Mononuclear cell (primary cell): ENCODE data around the gene OR6N2. TPM values are rescaled to one million over a fixed set of nuclear protein-coding genes. Genes with fewer than 3 reads are reported as not detected.

Source experiments
- H3K27me3 ChIP-seq: 2 replicates; pipeline ENCODE4 v1.6.0; 2011; ENCODE audit warnings: low read length, control low read depth; ENCODE audit not compliant: insufficient read depth
- H3K4me1 ChIP-seq: 2 replicates; pipeline ENCODE4 v1.5.1; 2011; ENCODE audit warnings: mild to moderate bottlenecking, low read length, control low read depth; ENCODE audit not compliant: insufficient read depth
- H3K4me3 ChIP-seq: 2 replicates; pipeline ENCODE4 v1.5.1; 2011; ENCODE audit warnings: mild to moderate bottlenecking, low read length, moderate library complexity
- H3K9me3 ChIP-seq: 2 replicates; pipeline ENCODE4 v1.5.1; 2011; ENCODE audit warnings: low read depth, mild to moderate bottlenecking, control low read depth, low read length
- total RNA-seq: library from RNA; depleted of rRNA; stranded (reverse); fragments of >200 nt; gene quantifications from one replicate; pipeline ENCODE4 v1.2.3, GENCODE V29; 2012

The OR6N2 gene
- not detected for total RNA-seq

DNA sequence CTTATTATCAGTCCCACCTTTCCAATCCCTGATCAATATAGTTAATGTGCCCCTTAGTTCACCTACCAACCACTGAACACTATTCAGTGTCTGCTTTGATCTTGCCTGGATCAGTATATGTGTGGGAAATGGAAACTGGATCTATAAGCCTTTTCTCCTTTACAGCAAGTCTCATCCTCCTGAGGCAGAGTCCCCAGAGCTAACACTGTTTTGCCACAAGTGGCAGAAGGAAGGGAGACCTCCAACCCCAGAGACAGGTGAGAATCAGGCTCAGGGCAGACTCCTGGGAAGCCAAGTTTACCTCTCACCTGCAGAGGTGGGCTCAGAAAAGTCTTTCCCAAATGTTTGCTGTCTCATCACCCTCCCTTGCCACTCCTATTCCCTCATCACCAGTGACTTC lies at the start of gene OR6N2:
OR6N2 (minus strand) TSS at position 101 of the 400 bp plus-strand sequence. CDS start 3,569 bp downstream, outside the sequence.
- H3K4me1 ChIP-seq, result peaks cover 3% of the 10 kb centered on the region
- H3K9me3 ChIP-seq, result no peaks in the 10 kb centered on the region
- H3K27me3 ChIP-seq, result no peaks in the 10 kb centered on the region
- H3K4me3 ChIP-seq, result no peak within 1 kb of the TSS

DNA sequence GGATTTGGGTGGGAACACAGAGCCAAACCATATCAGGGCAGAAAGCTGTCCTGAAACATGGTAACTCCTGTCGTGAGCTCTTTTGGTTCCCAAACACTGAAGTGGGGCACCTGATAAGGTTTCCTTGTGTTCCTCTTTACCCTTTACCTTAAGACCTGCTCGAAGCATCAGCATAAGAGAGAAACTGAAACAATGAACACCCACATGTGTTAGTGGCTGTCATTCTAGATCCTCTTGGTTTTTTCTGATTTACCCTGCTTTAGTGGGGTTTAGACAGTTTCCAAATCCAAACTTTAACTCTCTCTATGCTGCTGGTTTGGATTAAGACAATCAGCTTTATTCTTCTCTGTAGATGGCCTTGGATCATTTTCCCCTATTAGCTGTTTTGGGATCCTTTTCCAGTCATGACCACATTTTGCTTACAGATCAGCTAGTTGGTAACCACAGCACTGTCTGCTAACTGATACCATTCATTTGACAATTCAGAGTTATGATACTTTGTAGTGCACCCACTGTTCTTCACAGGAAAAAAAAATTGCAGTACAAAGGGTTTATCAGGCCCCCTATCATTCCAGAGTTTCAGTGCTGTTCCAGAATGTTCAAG lies 49.2 kb upstream of the OR6N2 start:
- Histone ChIP-seq H3K9me3 (no peaks in the 10 kb centered on the region), H3K4me1 (peaks cover 16% of the 10 kb centered on the region), H3K27me3 (no peaks in the 10 kb centered on the region), H3K4me3 (no peak overlapping the region)

DNA sequence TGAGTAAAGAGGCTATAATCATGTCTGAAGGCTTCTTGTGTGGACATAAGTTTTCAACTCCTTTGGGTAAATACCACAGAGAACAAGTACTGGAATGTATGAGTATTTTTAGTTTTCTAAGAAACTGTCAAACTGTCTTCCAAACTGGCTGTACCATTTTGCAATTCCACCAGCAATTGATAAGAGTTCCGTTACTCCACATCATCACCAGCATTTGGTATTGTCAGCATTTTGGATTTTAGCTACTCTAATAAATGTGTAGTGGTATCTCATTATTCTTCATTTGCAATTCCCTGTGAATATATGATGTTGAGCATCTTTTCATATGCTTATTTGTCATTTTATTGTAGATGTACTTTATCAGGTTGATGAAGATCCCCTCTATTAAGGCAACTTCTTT lies 40.7 kb upstream of the OR6N2 start:
- Histone ChIP-seq H3K27me3 (peaks cover 3% of the 10 kb centered on the region), H3K4me1 (peaks cover 39% of the 10 kb centered on the region), H3K9me3 (no peaks in the 10 kb centered on the region), H3K4me3 (no peak overlapping the region)

DNA sequence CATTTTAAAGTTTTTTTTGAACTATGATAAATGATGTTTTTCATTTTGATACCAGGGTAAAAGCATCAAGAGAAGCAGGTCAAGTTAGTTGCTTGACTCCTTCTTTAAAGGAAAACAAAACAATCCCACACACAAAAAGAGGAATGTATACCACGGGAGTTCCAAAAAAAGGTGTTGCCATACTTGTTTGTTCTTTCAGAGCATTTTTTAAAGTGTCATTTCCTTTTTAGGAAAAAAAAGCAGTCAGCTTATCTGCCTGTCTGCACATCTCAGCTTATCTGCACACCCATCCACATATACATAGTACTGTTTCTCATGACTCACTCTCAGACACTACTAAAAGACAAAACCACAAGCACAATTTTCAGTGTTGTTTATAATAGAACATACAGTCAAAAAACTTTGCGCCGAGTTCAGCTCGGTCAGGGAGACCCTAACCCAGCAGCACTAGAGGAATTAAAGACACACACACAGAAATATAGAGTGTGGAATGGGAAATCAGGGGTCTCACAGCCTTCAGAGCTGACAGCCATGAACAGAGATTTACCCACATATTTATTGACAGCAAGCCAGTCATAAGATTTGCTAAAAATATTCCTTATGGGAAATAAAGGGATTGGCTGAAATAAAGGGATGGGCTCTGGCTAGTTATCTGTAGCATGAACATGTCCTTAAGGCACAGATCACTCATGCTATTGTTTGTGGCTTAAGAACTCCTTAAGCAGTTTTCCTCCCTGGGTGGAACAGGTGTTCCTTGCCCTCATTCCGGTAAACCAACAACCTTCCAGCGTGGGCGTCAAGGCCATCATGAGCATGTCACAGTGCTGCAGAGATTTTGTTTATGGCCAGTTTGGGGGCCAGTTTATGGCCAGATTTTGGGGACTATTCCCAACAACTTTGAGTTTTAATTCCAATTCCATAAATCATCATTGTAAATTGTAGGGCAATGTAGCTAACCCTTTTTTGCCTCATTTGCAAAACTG lies 38.7 kb upstream of the OR6N2 start:
- Histone ChIP-seq H3K4me1 (peaks cover 47% of the 10 kb centered on the region), H3K27me3 (peaks cover 3% of the 10 kb centered on the region), H3K9me3 (no peaks in the 10 kb centered on the region), H3K4me3 (no peak overlapping the region)

GRCh38 chr1:158818975-158819431 lies 38.0 kb upstream of the OR6N2 start:
- H3K9me3 ChIP-seq, result no peaks in the 10 kb centered on the region
- H3K27me3 ChIP-seq, result peaks cover 3% of the 10 kb centered on the region
- H3K4me3 ChIP-seq, result no peak overlapping the region
- peaks cover 51% of the 10 kb centered on the region for H3K4me1 ChIP-seq

DNA sequence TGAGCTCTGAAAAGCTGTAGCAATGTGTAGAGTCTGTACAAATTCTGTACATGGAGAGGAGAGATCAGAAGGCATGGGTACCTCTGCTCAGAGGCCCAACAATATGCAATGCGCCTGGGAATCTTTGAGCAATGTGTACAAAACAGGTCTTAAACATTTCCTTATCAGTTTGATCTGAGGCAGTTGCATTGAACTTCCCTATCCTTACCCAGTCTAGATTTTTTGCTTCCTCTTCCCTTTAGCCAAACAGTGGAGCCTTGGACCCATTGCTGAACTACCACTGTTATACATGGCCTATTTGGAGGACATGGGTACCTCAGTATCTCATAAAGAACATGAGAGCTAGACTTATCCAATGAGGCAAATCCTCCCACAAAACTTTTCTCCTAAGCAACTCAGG lies 37.6 kb upstream of the OR6N2 start:
- Histone ChIP-seq H3K27me3 (peaks cover 3% of the 10 kb centered on the region), H3K4me1 (peaks cover 55% of the 10 kb centered on the region), H3K4me3 (no peak overlapping the region), H3K9me3 (no peaks in the 10 kb centered on the region)

DNA sequence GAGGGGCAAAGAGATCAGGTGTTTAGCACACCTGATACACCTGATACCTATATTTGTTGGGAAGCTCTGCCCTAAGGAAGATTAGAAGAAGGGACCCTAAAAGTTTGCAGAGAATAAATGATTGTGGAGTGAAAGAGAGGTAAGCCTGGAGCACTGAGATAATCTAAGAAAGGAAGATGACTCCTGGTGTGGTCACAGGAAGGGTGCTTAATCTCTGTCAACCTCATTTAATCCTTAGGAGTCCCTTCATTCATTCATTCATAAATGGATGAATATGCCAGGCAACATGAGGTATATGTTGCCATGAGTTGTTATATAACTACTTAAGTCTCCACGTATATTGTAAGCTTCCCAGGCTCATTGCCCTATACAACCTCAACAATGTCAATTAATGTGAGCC lies 34.0 kb upstream of the OR6N2 start:
- no peak overlapping the region for H3K4me3 ChIP-seq
- H3K9me3 ChIP-seq, result no peaks in the 10 kb centered on the region
- no peaks in the 10 kb centered on the region for H3K27me3 ChIP-seq
- H3K4me1 ChIP-seq, result peaks cover 75% of the 10 kb centered on the region

DNA sequence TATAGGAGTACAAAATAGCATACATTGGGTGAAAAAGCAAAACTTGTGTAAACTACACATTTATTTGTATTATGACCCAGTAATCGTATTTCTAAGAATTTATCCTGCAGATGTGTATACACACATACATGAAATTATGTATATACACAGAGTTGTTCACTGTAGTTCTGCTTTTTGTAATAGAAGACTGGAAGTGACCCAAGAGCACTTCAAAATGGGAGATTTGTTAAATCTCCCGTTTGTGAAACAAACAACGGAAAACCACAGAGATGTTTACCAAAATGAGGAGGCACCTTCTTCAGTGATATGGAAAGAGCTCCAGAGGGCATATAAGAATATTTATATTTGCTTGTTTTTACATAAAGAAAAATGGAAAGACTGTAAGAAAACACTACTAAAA lies 32.2 kb upstream of the OR6N2 start:
- Histone ChIP-seq H3K27me3 (no peaks in the 10 kb centered on the region), H3K4me1 (peaks cover 73% of the 10 kb centered on the region), H3K9me3 (no peaks in the 10 kb centered on the region), H3K4me3 (no peak overlapping the region)

GRCh38 chr1:158812336-158812735 lies 31.3 kb upstream of the OR6N2 start:
- peaks cover 70% of the 10 kb centered on the region for H3K4me1 ChIP-seq
- no peaks in the 10 kb centered on the region for H3K27me3 ChIP-seq
- no peaks in the 10 kb centered on the region for H3K9me3 ChIP-seq
- no peak overlapping the region for H3K4me3 ChIP-seq

- Histone ChIP-seq H3K27me3 (no peaks in the 10 kb centered on the region), H3K4me3 (no peak overlapping the region), H3K9me3 (no peaks in the 10 kb centered on the region), H3K4me1 (peaks cover 69% of the 10 kb centered on the region)
Observed at GRCh38 chr1:158810311-158810710, 29.3 kb upstream of the OR6N2 start.

- Histone ChIP-seq H3K9me3 (no peaks in the 10 kb centered on the region), H3K27me3 (no peaks in the 10 kb centered on the region), H3K4me3 (no peak overlapping the region), H3K4me1 (peaks cover 66% of the 10 kb centered on the region)
Observed at GRCh38 chr1:158809862-158810261, 28.9 kb upstream of the OR6N2 start.

DNA sequence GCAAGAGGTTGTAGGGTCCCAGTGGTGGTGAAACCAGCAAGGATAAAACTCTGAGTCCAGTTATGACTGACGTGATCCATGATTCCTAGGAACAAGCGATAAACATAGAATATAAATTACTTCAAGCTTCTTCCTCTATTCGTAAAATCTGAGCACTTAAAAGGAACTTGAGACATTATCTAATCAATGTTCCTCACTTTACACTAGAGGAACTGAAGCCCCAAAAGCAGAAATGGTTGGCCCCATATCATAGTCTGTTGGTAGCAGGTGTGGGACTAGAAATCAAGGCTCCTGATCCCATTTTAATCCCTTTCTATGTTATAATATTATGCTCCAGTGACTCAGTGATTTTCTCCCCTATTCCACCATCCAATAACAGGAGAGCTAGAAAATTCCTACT lies 28.3 kb upstream of the OR6N2 start:
- Histone ChIP-seq H3K9me3 (no peaks in the 10 kb centered on the region), H3K4me3 (no peak overlapping the region), H3K4me1 (peaks cover 63% of the 10 kb centered on the region), H3K27me3 (no peaks in the 10 kb centered on the region)

GRCh38 chr1:158806916-158807536 lies 26.0 kb upstream of the OR6N2 start:
- Histone ChIP-seq H3K4me1 (peaks cover 70% of the 10 kb centered on the region), H3K9me3 (no peaks in the 10 kb centered on the region), H3K4me3 (no peak overlapping the region), H3K27me3 (no peaks in the 10 kb centered on the region)

DNA sequence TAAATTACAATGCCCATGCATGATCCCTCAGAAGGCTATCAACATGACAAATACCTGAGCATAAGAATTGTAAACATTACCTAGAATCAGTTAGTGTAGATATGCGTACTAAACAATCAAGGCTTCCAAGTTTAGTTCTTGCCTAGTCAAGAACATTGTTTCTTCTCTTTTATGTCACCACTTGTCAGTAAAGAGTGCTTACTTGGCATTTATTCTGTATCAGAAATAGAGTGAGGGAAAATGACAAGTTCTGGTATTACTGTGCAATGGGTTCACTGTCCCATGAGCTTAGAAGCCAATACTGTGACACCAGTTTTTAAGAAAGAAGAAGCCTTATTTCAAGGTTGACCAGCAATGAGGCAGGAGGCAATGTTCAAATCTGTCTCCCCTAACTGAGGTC lies 22.7 kb upstream of the OR6N2 start:
- peaks cover 69% of the 10 kb centered on the region for H3K4me1 ChIP-seq
- H3K4me3 ChIP-seq, result no peak overlapping the region
- no peaks in the 10 kb centered on the region for H3K9me3 ChIP-seq
- no peaks in the 10 kb centered on the region for H3K27me3 ChIP-seq

DNA sequence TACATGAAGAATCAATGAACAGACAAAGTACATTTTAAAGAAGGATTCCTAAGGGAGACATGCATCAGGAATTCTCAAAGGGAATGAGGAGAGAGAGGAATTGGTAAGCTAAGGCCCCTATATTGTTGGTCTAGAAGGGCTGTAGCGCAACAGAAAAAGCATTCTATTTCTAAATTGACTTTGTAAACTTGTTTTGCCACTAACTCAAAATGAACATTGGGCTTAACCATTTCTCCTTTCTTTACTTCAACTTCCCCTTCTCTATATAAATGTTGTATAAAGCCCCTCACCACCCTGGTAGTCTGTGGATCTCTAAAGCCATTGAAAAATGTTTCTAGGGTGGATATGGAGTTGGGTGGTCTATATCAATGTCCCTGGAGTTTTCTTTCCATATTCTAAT lies 20.4 kb upstream of the OR6N2 start:
- Histone ChIP-seq H3K4me3 (no peak overlapping the region), H3K4me1 (peaks cover 60% of the 10 kb centered on the region), H3K9me3 (no peaks in the 10 kb centered on the region), H3K27me3 (no peaks in the 10 kb centered on the region)
